Liver (tissue), 3 donors: Measurements from ENCODE around the gene SCO2.

ENCODE experiments used
- CTCF ChIP-seq: fragments of 150-350 bp; IDR thresholded peaks from 2 replicates; pipeline ENCODE4 v1.5.1; 2017; ENCODE audit warnings: improper control_type of control experiment, low read depth, low read length; ENCODE audit not compliant: missing input control
- FOXA1 ChIP-seq: IDR thresholded peaks from 2 replicates; pipeline ENCODE4 v1.6.1; 2016; ENCODE audit warnings: antibody characterized with exemption
- GABPA ChIP-seq, 2 donors: IDR thresholded peaks in 1 of 2; conservative IDR thresholded peaks in 1 of 2; 2 replicates each; pipeline ENCODE4 v1.6.1; 2016; ENCODE audit warnings: antibody characterized with exemption in 2 of 2, mild to moderate bottlenecking in 1 of 2, moderate library complexity in 1 of 2
- HNF4G ChIP-seq: IDR thresholded peaks from 2 replicates; pipeline ENCODE4 v1.6.1; 2016; ENCODE audit warnings: antibody characterized with exemption
- MAX ChIP-seq: IDR thresholded peaks from 2 replicates; pipeline ENCODE4 v1.6.1; 2016; ENCODE audit warnings: antibody characterized with exemption
- TAF1 ChIP-seq: conservative IDR thresholded peaks from 2 replicates; pipeline ENCODE4 v1.6.1; 2016; ENCODE audit warnings: antibody characterized with exemption, mild to moderate bottlenecking
- ZBTB33 ChIP-seq: IDR thresholded peaks from 2 replicates; pipeline ENCODE4 v1.6.1; 2016; ENCODE audit warnings: antibody characterized with exemption
- donor health status: healthy.
- donor health status: healthy.

- TF ChIP-seq CTCF = no peak
- no peak for TF ChIP-seq ZBTB33
- TF ChIP-seq FOXA1 = no peak
- TF ChIP-seq HNF4G = no peak
- TF ChIP-seq GABPA (IDR thresholded peaks at IDR 0.05 in 1 of 2, conservative IDR thresholded peaks at IDR 0.05 in 1 of 2) = no peak
- no peak for TF ChIP-seq MAX
- TF ChIP-seq TAF1 = no peak
Measured at GRCh38 chr22:50505276-50505775, 20.1 kb downstream of the SCO2 start.
